Measurements from ENCODE around the gene PALM. TPM values are rescaled to one million over a fixed set of nuclear protein-coding genes. Genes with fewer than 3 reads are reported as not detected.
A peak's percentile ranks its signal among the peaks of the same experiment; 100 is the strongest.

Gene PALM
- total and polyA plus RNA-seq, 4 donors, result 0.92 to 5.1 (median 4.3) TPM

DNA sequence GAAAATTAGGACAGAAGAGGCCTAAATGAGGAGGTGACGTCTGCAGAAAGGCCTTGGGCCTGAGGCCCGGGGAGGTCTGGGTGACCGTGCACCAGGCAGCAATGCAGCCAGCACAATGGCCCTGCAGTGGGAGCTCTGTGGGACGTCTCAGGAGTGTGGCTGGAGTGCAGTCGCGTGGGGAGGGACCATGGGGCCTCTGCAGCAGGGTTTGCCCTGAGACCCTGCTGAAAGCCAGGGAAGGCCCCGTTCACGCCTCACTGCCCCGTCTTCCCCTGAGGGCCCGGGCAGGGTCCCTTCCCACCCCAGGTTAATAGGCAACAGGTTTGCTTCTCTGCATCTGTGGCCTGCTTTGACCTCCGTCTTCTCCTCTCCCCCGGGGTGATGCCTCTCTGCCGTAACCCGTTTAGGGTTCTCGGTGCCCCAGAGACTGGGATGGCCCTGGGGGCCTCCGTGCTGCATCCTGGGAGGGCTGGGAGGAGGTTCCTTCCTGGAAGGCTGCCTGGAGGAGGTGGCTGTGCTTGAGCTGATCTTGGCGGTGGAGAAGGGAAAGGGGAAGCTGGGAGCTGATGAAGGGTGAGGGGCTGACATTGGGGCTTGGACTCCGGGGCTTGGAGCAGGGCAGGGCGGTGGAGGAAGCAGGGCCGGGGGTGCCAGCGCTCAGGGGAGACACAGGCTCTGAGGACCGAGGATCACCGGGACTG lies 9.7 kb downstream of the PALM start (continued):
- TF ChIP-seq, protein P1, sequence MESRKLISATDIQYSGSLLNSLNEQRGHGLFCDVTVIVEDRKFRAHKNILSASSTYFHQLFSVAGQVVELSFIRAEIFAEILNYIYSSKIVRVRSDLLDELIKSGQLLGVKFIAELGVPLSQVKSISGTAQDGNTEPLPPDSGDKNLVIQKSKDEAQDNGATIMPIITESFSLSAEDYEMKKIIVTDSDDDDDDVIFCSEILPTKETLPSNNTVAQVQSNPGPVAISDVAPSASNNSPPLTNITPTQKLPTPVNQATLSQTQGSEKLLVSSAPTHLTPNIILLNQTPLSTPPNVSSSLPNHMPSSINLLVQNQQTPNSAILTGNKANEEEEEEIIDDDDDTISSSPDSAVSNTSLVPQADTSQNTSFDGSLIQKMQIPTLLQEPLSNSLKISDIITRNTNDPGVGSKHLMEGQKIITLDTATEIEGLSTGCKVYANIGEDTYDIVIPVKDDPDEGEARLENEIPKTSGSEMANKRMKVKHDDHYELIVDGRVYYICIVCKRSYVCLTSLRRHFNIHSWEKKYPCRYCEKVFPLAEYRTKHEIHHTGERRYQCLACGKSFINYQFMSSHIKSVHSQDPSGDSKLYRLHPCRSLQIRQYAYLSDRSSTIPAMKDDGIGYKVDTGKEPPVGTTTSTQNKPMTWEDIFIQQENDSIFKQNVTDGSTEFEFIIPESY (IDR thresholded peaks at IDR 0.05), result no peak
- no peak for TF ChIP-seq FOXA1 (IDR thresholded peaks at IDR 0.05)
- TF ChIP-seq JUND (IDR thresholded peaks at IDR 0.05), result no peak
- TF ChIP-seq RAD21 (IDR thresholded peaks at IDR 0.05), result no peak
- TF ChIP-seq EGR1 (IDR thresholded peaks at IDR 0.05; ENCODE audit: low read depth in 2 of 2), result no peak

DNA sequence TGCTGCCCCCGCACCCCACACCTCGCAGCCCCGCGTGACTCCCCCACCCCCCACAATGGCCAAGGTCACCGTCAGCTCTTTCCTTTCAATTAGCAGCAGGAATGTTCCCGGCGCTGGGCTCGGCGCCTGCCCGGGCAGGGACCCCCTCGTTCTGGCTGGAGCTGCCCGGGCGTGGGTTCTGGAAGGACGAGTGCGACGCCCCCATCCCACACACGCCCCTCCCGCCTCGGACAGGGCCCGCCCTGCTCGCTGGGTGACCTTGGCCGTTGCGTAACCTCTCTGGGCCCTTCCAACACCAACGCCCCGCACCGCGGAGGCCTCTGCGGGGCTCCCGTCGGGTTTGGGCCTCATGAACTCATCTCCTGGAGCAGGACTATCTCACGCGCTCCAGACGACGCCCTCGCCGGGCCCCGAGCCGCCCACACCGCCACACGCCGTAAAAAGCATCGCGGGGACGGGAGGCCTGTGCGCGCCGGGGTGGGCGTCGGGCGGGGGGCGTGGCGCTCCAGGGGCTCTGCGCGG lies 10.3 kb downstream of the PALM start:
- Histone ChIP-seq H3K4me3 (ENCODE audit: low read depth in 1 of 3, low read length in 3 of 3) (no peak overlapping the region), H3K4me1 (ENCODE audit: control insufficient read depth in 4 of 4, insufficient read depth in 4 of 4, low read length in 3 of 4) (peaks cover 0 to 7% (median 3%) of the 10 kb centered on the region in 4 donors), H3K9me3 (ENCODE audit: control insufficient read depth in 4 of 4, low read length in 3 of 4) (no peaks in the 10 kb centered on the region), H3K9ac (ENCODE audit: low read depth in 1 of 2, low read length in 2 of 2) (no peak overlapping the region), H3K27me3 (ENCODE audit: control insufficient read depth in 4 of 4, insufficient read depth in 4 of 4, low read length in 3 of 4) (peaks cover 0 to 3% (median 1%) of the 10 kb centered on the region in 4 donors), H3K36me3 (ENCODE audit: control insufficient read depth in 4 of 4, insufficient read depth in 3 of 4, low read depth in 1 of 4, low read length in 3 of 4) (no peaks in the 10 kb centered on the region), H3K27ac (ENCODE audit: low read depth in 1 of 2, low read length in 2 of 2) (no peak overlapping the region)
- 18% methylated on average over 54 of the region's 54 CpGs for WGBS
- no peak for DNase-seq (ENCODE audit: low spot score)
- TF ChIP-seq RXRA (IDR thresholded peaks at IDR 0.05) (peak in 1 of 2 donors; percentile 16), RAD21 (IDR thresholded peaks at IDR 0.05) (no peak)

DNA sequence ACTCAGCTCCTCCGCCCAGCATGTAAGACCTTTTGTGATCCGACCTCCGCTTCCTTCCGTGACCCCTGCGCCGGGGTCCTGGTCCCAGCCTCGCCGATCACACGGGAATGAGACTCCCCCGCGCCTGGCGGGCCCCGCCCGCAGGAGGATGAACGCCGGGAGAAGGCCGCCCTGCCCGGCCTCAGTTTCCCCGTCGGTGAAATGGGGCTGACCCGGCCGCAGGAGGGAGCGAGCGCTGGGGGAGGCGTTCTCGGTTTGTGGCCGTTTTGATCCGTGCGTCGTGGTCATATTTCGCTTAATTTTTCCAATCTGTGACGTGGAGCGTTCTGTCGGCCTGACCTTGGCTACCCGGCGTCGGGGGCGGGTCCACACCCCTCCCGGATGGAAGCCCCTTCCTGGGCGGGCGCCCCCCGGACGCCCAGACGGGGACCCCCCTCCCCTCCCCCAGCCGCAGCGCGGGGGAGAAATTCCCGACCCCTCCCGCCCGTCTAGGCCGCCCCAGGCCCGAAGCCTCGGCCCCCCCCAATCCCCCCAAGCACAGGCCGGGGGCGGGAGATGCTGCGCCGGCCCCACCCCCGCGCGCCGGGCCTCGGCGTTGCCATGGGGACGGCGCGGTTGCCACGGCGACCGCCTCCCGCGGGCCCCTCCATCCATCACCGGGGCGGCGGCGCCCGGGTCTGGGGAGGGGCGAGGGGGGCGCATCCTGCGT lies 11.1 kb downstream of the PALM start:
- Histone ChIP-seq H3K27ac (ENCODE audit: low read depth in 1 of 2, low read length in 2 of 2) (no peak overlapping the region), H3K9me3 (ENCODE audit: control insufficient read depth in 4 of 4, low read length in 3 of 4) (no peaks in the 10 kb centered on the region), H3K27me3 (ENCODE audit: control insufficient read depth in 4 of 4, insufficient read depth in 4 of 4, low read length in 3 of 4) (peaks cover 0 to 3% (median 1%) of the 10 kb centered on the region in 4 donors), H3K36me3 (ENCODE audit: control insufficient read depth in 4 of 4, insufficient read depth in 3 of 4, low read depth in 1 of 4, low read length in 3 of 4) (no peaks in the 10 kb centered on the region), H3K4me3 (ENCODE audit: low read depth in 1 of 3, low read length in 3 of 3) (no peak overlapping the region), H3K9ac (ENCODE audit: low read depth in 1 of 2, low read length in 2 of 2) (no peak overlapping the region), H3K4me1 (ENCODE audit: control insufficient read depth in 4 of 4, insufficient read depth in 4 of 4, low read length in 3 of 4) (peaks cover 0 to 7% (median 3%) of the 10 kb centered on the region in 4 donors)
- no peak for DNase-seq (ENCODE audit: low spot score)
- TF ChIP-seq, protein P2, sequence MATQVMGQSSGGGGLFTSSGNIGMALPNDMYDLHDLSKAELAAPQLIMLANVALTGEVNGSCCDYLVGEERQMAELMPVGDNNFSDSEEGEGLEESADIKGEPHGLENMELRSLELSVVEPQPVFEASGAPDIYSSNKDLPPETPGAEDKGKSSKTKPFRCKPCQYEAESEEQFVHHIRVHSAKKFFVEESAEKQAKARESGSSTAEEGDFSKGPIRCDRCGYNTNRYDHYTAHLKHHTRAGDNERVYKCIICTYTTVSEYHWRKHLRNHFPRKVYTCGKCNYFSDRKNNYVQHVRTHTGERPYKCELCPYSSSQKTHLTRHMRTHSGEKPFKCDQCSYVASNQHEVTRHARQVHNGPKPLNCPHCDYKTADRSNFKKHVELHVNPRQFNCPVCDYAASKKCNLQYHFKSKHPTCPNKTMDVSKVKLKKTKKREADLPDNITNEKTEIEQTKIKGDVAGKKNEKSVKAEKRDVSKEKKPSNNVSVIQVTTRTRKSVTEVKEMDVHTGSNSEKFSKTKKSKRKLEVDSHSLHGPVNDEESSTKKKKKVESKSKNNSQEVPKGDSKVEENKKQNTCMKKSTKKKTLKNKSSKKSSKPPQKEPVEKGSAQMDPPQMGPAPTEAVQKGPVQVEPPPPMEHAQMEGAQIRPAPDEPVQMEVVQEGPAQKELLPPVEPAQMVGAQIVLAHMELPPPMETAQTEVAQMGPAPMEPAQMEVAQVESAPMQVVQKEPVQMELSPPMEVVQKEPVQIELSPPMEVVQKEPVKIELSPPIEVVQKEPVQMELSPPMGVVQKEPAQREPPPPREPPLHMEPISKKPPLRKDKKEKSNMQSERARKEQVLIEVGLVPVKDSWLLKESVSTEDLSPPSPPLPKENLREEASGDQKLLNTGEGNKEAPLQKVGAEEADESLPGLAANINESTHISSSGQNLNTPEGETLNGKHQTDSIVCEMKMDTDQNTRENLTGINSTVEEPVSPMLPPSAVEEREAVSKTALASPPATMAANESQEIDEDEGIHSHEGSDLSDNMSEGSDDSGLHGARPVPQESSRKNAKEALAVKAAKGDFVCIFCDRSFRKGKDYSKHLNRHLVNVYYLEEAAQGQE (IDR thresholded peaks at IDR 0.05), result no peak
- TF ChIP-seq RXRA (IDR thresholded peaks at IDR 0.05), result no peak
- TF ChIP-seq, protein P3, sequence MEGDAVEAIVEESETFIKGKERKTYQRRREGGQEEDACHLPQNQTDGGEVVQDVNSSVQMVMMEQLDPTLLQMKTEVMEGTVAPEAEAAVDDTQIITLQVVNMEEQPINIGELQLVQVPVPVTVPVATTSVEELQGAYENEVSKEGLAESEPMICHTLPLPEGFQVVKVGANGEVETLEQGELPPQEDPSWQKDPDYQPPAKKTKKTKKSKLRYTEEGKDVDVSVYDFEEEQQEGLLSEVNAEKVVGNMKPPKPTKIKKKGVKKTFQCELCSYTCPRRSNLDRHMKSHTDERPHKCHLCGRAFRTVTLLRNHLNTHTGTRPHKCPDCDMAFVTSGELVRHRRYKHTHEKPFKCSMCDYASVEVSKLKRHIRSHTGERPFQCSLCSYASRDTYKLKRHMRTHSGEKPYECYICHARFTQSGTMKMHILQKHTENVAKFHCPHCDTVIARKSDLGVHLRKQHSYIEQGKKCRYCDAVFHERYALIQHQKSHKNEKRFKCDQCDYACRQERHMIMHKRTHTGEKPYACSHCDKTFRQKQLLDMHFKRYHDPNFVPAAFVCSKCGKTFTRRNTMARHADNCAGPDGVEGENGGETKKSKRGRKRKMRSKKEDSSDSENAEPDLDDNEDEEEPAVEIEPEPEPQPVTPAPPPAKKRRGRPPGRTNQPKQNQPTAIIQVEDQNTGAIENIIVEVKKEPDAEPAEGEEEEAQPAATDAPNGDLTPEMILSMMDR (IDR thresholded peaks at IDR 0.05; ENCODE audit: low read depth, low read length, missing input control), result no peak
- TF ChIP-seq, protein P4, sequence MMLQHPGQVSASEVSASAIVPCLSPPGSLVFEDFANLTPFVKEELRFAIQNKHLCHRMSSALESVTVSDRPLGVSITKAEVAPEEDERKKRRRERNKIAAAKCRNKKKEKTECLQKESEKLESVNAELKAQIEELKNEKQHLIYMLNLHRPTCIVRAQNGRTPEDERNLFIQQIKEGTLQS (IDR thresholded peaks at IDR 0.05), result no peak
- no peak for TF ChIP-seq HNF4A (conservative IDR thresholded peaks at IDR 0.05)
- no peak for TF ChIP-seq RAD21 (IDR thresholded peaks at IDR 0.05)
- no peak for TF ChIP-seq JUND (IDR thresholded peaks at IDR 0.05)
- TF ChIP-seq GABPA (IDR thresholded peaks at IDR 0.05 in 1 of 2, conservative IDR thresholded peaks at IDR 0.05 in 1 of 2), result no peak
- TF ChIP-seq, protein P5, sequence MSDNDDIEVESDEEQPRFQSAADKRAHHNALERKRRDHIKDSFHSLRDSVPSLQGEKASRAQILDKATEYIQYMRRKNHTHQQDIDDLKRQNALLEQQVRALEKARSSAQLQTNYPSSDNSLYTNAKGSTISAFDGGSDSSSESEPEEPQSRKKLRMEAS (IDR thresholded peaks at IDR 0.05), result no peak
- TF ChIP-seq FOXA2 (IDR thresholded peaks at IDR 0.05), result no peak
- no peak for TF ChIP-seq SP1 (IDR thresholded peaks at IDR 0.05)
- TF ChIP-seq YY1 (IDR thresholded peaks at IDR 0.05), result no peak
- TF ChIP-seq HNF4G (IDR thresholded peaks at IDR 0.05), result no peak
- WGBS, result 12% methylated on average over 79 of the region's 79 CpGs
